Gastrocnemius medialis (tissue), 4 donors: ENCODE results near the gene TRPV3. TPM values are rescaled to one million over a fixed set of nuclear protein-coding genes. Genes with fewer than 3 reads are reported as not detected.

Experiments
- ATAC-seq, 2 donors: fragments of 150-250 bp; one replicate each; pipeline ENCODE4 v1.9.1; 2016
- DNase-seq, 2 donors: peaks; one replicate each; pipeline ENCODE4 v3.0.0-alpha.2; 2019
- H3K27ac ChIP-seq, 4 donors: fragments of 200-600 bp; sonication (generic); 1 replicate in 1 of 4; 2 replicates in 3 of 4; pipeline ENCODE4 v1.5.1; 2016 to 2018; ENCODE audit warnings: mild to moderate bottlenecking in 2 of 4, moderate library complexity in 1 of 4
- H3K27me3 ChIP-seq, 3 donors: fragments of 200-600 bp; sonication (generic) in 2 of 3; 1 replicate in 1 of 3; 2 replicates in 2 of 3; pipeline versions ENCODE4 v1.5.1 to v1.6.0; 2016 to 2019; ENCODE audit warnings: mild to moderate bottlenecking in 1 of 3, moderate library complexity in 1 of 3
- H3K36me3 ChIP-seq, 2 donors: fragments of 200-600 bp; sonication (generic) in 1 of 2; one replicate each; pipeline ENCODE4 v1.5.1; 2017 to 2018
- H3K4me1 ChIP-seq, 2 donors: fragments of 200-600 bp; sonication (generic) in 1 of 2; one replicate each; pipeline ENCODE4 v1.5.1; 2016 to 2017; ENCODE audit warnings: mild to moderate bottlenecking in 2 of 2
- H3K4me3 ChIP-seq, 4 donors: fragments of 200-600 bp; sonication (generic) in 3 of 4; 1 replicate in 1 of 4; 2 replicates in 3 of 4; pipeline ENCODE4 v1.5.1; 2016 to 2019; ENCODE audit warnings: mild to moderate bottlenecking in 2 of 4
- H3K9me3 ChIP-seq, 3 donors: fragments of 200-600 bp; sonication (generic) in 2 of 3; 1 replicate in 1 of 3; 2 replicates in 2 of 3; pipeline ENCODE4 v1.5.1; 2016 to 2019
- CTCF ChIP-seq, 5 experiments: fragments of 450-650 bp in 3 of 5; fragments of 200-600 bp in 2 of 5; sonication (generic) in 2 of 5; IDR thresholded peaks in 4 of 5; conservative IDR thresholded peaks in 1 of 5; 1 replicate in 4 of 5; 2 replicates in 1 of 5; pipeline ENCODE4 v1.5.1; 2016 to 2019; ENCODE audit warnings: antibody characterized with exemption in 5 of 5, mild to moderate bottlenecking in 3 of 5, moderate library complexity in 3 of 5
- POLR2A ChIP-seq, 2 donors: fragments of 450-650 bp; IDR thresholded peaks; one replicate each; pipeline ENCODE4 v1.6.1; 2017; ENCODE audit warnings: antibody characterized with exemption in 2 of 2, mild to moderate bottlenecking in 2 of 2, moderate library complexity in 2 of 2
- in situ Hi-C, 4 donors: fragments of 200-750 bp; cut with MboI; loops; one replicate each; pipeline versions ENCODE4 v1.15.0 to v1.8.0; 2017; ENCODE audit warnings: low sequenced_read_pairs in 4 of 4
- intact Hi-C: fragments of 100-400 bp; cut with DNase I; formaldehyde crosslinking; loops from one replicate; pipeline ENCODE4 v1.15.1; 2023; ENCODE audit warnings: low total_unique reads
- total RNA-seq, 4 donors: library from RNA; depleted of rRNA; stranded (reverse); fragments of >200 nt; gene quantifications; one replicate each; pipeline versions ENCODE4 v1.1.0 to v1.2.3, GENCODE V29; 2016

TRPV3 gene
- total RNA-seq, 4 donors from 2014 or later, result 1.3 to 3.8 (median 1.6) TPM

- H3K27me3 ChIP-seq, result no peaks in the 10 kb centered on the region
- peak within 1 kb of the TSS; percentile 35 to 73 (median 64) for H3K27ac ChIP-seq
- intact Hi-C loops (no loop called here), in situ Hi-C loops (no loop called here)
- ATAC-seq (peak; percentile 55 to 67), DNase-seq (no peak)
- H3K4me1 ChIP-seq, result peaks cover 4 to 7% of the 10 kb centered on the region in 2 donors
- TF ChIP-seq CTCF (IDR thresholded peaks at IDR 0.05 in 4 of 5, conservative IDR thresholded peaks at IDR 0.05 in 1 of 5) (no peak), POLR2A (IDR thresholded peaks at IDR 0.05) (no peak)
- H3K36me3 ChIP-seq, result no peaks in the 10 kb centered on the region
- peak within 1 kb of the TSS; percentile 51 to 64 (median 53) for H3K4me3 ChIP-seq
- no peaks in the 10 kb centered on the region for H3K9me3 ChIP-seq
Observed at GRCh38 chr17:3475812-3476610, 81.6 kb downstream of the TRPV3 start, which contains the start of gene ASPA. Gene ASPA (plus strand): TSS chr17:3475997. CDS start chr17:3476160, 163 bp downstream.

- Histone ChIP-seq H3K9me3 (no peaks in the 10 kb centered on the region), H3K27ac (peak overlapping the region; percentile 35 to 73 (median 64)), H3K4me3 (peak overlapping the region; percentile 51 to 64 (median 53)), H3K36me3 (no peaks in the 10 kb centered on the region), H3K27me3 (no peaks in the 10 kb centered on the region), H3K4me1 (peaks cover 4 to 7% of the 10 kb centered on the region in 2 donors)
- intact Hi-C loops, result no loop called here
- no peak for TF ChIP-seq POLR2A (IDR thresholded peaks at IDR 0.05)
- TF ChIP-seq CTCF (IDR thresholded peaks at IDR 0.05 in 4 of 5, conservative IDR thresholded peaks at IDR 0.05 in 1 of 5), result no peak
- in situ Hi-C loops, result no loop called here
- DNase-seq (peak in 1 of 2 donors; percentile 16), ATAC-seq (peak in 1 of 2 donors; percentile 56)
Observed at GRCh38 chr17:3475251-3475685, 82.3 kb downstream of the TRPV3 start.

GRCh38 chr17:3474212-3474611 is 83.4 kb downstream of the TRPV3 start:
- Histone ChIP-seq H3K4me3 (no peak overlapping the region), H3K27me3 (no peaks in the 10 kb centered on the region), H3K36me3 (no peaks in the 10 kb centered on the region), H3K27ac (peak overlapping the region in 2 of 4 donors; percentile 35 to 72), H3K9me3 (no peaks in the 10 kb centered on the region), H3K4me1 (peaks cover 4 to 7% of the 10 kb centered on the region in 2 donors)
- TF ChIP-seq POLR2A (IDR thresholded peaks at IDR 0.05) (no peak), CTCF (IDR thresholded peaks at IDR 0.05 in 4 of 5, conservative IDR thresholded peaks at IDR 0.05 in 1 of 5) (no peak)
- no peak for DNase-seq
- in situ Hi-C loops (loop anchor here in 1 of 4 donors (25.0 kb wide), 1 partner anchor 112 kb away; no protein-coding TSS in a partner anchor), intact Hi-C loops (no loop called here)
- no peak for ATAC-seq

- TF ChIP-seq POLR2A (IDR thresholded peaks at IDR 0.05), result no peak
- no peak for TF ChIP-seq CTCF (IDR thresholded peaks at IDR 0.05 in 4 of 5, conservative IDR thresholded peaks at IDR 0.05 in 1 of 5)
- intact Hi-C loops (no loop called here), in situ Hi-C loops (loop anchor here in 1 of 4 donors (25.0 kb wide), 1 partner anchor 110 kb away; no protein-coding TSS in a partner anchor)
- no peaks in the 10 kb centered on the region for H3K27me3 ChIP-seq
- ATAC-seq (no peak), DNase-seq (no peak)
- no peaks in the 10 kb centered on the region for H3K36me3 ChIP-seq
- no peak overlapping the region for H3K27ac ChIP-seq
- no peak overlapping the region for H3K4me3 ChIP-seq
- H3K4me1 ChIP-seq, result peaks cover 4 to 7% of the 10 kb centered on the region in 2 donors
- H3K9me3 ChIP-seq, result no peaks in the 10 kb centered on the region
Observed at GRCh38 chr17:3472137-3472536, 85.5 kb downstream of the TRPV3 start.
